Measurements from ENCODE around the gene SELENOO. TPM values are rescaled to one million over a fixed set of nuclear protein-coding genes. Genes with fewer than 3 reads are reported as not detected.

The SELENOO gene
- total and polyA plus RNA-seq, 2 experiments from 2014 or later, result 31.6 to 37.7 TPM

DNA sequence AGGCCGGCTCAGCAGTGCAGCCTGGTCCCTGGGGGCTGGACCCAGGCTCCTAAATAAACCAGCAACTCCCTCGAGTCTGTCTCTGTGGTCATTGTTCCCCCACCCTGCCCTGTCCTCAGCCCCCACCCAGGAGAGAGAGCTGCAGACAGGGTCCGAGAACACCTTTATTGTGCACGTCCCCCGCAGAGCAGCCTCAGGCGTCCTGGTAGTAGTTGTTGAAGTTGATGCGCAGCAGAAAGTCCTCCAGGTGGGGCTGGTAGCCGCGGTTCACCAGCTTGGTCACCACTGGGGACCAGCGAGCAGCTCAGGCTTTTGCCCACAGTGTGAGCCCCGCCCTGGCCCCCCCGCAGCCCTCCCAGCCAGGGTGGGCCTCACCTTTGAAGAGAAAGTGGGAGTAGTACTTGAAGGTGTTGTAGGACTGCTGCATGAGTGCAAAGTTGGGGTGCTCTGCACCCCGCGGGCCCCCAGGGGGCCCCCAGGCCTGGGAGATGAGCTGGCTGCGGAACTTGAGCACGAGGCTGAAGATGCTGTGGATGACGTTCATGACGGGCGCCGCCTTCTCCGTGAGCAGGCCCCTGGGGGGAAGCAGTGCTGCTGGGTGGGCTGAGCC lies 16.8 kb downstream of the SELENOO start:
- H3K9me3 ChIP-seq (ENCODE audit: low read depth), result no peaks in the 10 kb centered on the region
- H2AFZ ChIP-seq, result no peak overlapping the region
- H3K4me3 ChIP-seq, result no peak overlapping the region
- H3K27me3 ChIP-seq, result no peaks in the 10 kb centered on the region
- H3K4me2 ChIP-seq, result no peak overlapping the region
- H3K36me3 ChIP-seq (replicated peaks; ENCODE audit: insufficient read depth, low read depth), result no peaks in the 10 kb centered on the region
- no peak for DNase-seq (ENCODE audit: low spot score)
- H4K20me1 ChIP-seq (ENCODE audit: insufficient read depth, poor library complexity, severe bottlenecking), result peaks cover 15% of the 10 kb centered on the region
- peaks cover 18% of the 10 kb centered on the region for H3K79me2 ChIP-seq
- H3K4me1 ChIP-seq (ENCODE audit: insufficient read depth), result no peaks in the 10 kb centered on the region
- TF ChIP-seq EZH2phosphoT487 (IDR thresholded peaks at IDR 0.05; ENCODE audit: low read depth, severe bottlenecking, unreplicated experiment) (no peak), EZH2 (IDR thresholded peaks at IDR 0.05; ENCODE audit: borderline replicate concordance) (no peak)
- TF ChIP-seq, protein P1, sequence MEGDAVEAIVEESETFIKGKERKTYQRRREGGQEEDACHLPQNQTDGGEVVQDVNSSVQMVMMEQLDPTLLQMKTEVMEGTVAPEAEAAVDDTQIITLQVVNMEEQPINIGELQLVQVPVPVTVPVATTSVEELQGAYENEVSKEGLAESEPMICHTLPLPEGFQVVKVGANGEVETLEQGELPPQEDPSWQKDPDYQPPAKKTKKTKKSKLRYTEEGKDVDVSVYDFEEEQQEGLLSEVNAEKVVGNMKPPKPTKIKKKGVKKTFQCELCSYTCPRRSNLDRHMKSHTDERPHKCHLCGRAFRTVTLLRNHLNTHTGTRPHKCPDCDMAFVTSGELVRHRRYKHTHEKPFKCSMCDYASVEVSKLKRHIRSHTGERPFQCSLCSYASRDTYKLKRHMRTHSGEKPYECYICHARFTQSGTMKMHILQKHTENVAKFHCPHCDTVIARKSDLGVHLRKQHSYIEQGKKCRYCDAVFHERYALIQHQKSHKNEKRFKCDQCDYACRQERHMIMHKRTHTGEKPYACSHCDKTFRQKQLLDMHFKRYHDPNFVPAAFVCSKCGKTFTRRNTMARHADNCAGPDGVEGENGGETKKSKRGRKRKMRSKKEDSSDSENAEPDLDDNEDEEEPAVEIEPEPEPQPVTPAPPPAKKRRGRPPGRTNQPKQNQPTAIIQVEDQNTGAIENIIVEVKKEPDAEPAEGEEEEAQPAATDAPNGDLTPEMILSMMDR (IDR thresholded peaks at IDR 0.05; ENCODE audit: poor library complexity), result no peak
- no peaks in the 10 kb centered on the region for H3K9me2 ChIP-seq (replicated peaks; ENCODE audit: insufficient read depth)
- WGBS (ENCODE audit: low lambda C conversion rate, missing lambda C conversion rate), result 93% methylated on average over 19 of the region's 21 CpGs
- no peak overlapping the region for H3K27ac ChIP-seq

DNA sequence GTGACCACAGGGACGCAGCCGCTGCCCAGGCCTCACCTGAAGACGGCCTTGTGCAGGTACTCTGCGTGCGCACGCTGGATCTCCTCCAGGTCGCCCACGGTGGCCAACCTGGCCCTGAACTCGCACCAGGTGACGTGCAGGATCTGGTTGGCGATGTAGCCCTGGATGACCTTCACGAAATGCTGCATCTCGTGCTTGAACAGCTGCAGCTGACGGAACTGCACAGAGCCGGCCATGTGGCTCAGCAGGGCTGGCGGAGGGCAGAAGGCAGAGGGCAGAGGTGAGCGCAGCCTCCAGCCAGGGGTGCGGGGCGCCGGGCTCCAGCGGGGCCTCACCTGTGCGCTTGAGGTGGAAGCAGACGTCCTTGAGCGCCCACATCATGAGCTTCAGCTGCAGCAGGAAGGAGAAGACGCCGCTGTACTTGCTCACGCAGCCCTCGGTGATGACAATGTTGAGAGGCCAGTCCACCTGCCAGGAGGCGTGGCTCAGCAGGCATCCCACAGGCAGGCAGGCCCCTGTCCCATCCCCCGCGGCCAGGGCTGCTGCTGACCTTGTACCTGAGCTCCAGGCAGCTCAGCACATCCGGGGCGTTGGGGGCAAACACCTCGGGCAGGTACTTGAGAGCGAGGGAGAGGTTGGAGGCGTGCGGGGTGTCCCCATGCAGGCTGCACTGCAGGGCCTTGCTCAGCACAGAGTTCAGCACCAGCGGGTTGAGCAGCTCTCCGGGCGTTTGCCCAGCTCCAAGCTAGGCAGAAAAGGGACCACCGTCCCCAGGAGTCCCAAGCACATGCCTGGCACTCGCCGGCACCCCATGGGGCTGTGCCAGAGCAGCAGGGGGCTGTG lies 17.6 kb downstream of the SELENOO start:
- peaks cover 15% of the 10 kb centered on the region for H4K20me1 ChIP-seq (ENCODE audit: insufficient read depth, poor library complexity, severe bottlenecking)
- H3K27me3 ChIP-seq, result no peaks in the 10 kb centered on the region
- 90% methylated on average over 39 of the region's 43 CpGs for WGBS (ENCODE audit: low lambda C conversion rate, missing lambda C conversion rate)
- DNase-seq (ENCODE audit: low spot score), result no peak
- no peak overlapping the region for H3K27ac ChIP-seq
- TF ChIP-seq, protein P1 (IDR thresholded peaks at IDR 0.05; ENCODE audit: poor library complexity), result no peak
- TF ChIP-seq EZH2 (IDR thresholded peaks at IDR 0.05; ENCODE audit: borderline replicate concordance), result no peak
- TF ChIP-seq EZH2phosphoT487 (IDR thresholded peaks at IDR 0.05; ENCODE audit: low read depth, severe bottlenecking, unreplicated experiment), result no peak
- no peak overlapping the region for H2AFZ ChIP-seq
- H3K4me3 ChIP-seq, result no peak overlapping the region
- no peaks in the 10 kb centered on the region for H3K36me3 ChIP-seq (replicated peaks; ENCODE audit: insufficient read depth, low read depth)
- peaks cover 11% of the 10 kb centered on the region for H3K79me2 ChIP-seq
- H3K4me1 ChIP-seq (ENCODE audit: insufficient read depth), result no peaks in the 10 kb centered on the region
- H3K9me3 ChIP-seq (ENCODE audit: low read depth), result no peaks in the 10 kb centered on the region
- H3K9me2 ChIP-seq (replicated peaks; ENCODE audit: insufficient read depth), result no peaks in the 10 kb centered on the region
- H3K4me2 ChIP-seq, result no peak overlapping the region

DNA sequence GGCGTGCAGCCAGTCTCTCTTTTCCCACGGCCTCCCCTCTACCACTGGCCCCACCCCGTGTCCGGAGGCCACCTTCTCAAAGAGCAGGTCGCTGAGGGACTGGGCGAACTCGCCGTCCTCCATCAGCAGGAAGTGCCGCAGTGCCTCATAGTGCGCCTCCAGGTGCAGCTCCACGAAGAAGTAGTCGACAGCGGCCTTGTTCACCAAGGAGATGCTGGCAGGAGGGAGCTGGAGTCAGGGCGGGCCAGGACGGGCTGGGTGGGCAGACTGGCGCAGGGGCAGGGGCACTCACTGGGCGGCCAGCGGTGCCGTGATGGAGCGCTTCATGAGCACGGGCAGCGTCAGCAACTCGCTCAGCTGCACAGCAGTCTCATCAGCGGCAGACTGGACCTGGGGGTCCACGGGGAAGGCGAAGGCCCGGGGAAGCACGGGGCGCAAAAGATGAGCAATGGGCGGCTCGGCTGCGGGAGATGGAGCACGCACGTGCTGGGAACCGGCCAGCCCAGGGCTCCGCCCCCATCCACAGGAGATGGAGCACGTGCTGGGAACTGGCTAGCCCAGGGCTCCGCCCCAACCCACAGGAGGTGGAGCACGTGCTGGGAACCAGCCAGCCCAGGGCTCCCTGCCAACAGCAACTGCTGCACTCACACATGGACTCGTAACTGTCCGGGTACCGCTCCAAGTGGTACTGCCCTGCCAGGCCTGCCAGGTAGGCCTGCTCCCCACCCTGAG lies 18.4 kb downstream of the SELENOO start:
- Histone ChIP-seq H4K20me1 (ENCODE audit: insufficient read depth, poor library complexity, severe bottlenecking) (peaks cover 10% of the 10 kb centered on the region), H2AFZ (no peak overlapping the region), H3K4me2 (no peak overlapping the region), H3K9me3 (ENCODE audit: low read depth) (no peaks in the 10 kb centered on the region), H3K4me3 (no peak overlapping the region), H3K79me2 (peaks cover 3% of the 10 kb centered on the region), H3K36me3 (replicated peaks; ENCODE audit: insufficient read depth, low read depth) (no peaks in the 10 kb centered on the region), H3K9me2 (replicated peaks; ENCODE audit: insufficient read depth) (no peaks in the 10 kb centered on the region), H3K27me3 (no peaks in the 10 kb centered on the region), H3K27ac (no peak overlapping the region), H3K4me1 (ENCODE audit: insufficient read depth) (no peaks in the 10 kb centered on the region)
- peak; percentile 83 for DNase-seq (ENCODE audit: low spot score)
- TF ChIP-seq EZH2phosphoT487 (IDR thresholded peaks at IDR 0.05; ENCODE audit: low read depth, severe bottlenecking, unreplicated experiment) (no peak), EZH2 (IDR thresholded peaks at IDR 0.05; ENCODE audit: borderline replicate concordance) (no peak)
- TF ChIP-seq, protein P1 (IDR thresholded peaks at IDR 0.05; ENCODE audit: poor library complexity), result no peak
- WGBS (ENCODE audit: low lambda C conversion rate, missing lambda C conversion rate), result 83% methylated on average over 42 of the region's 42 CpGs

All from hepatocyte (in vitro differentiated cells).